Measurements from ENCODE around the gene NCKAP5.

Gene NCKAP5

GRCh38 chr2:133097666-133098065, 470.6 kb downstream of the NCKAP5 start:
- H3K27me3 ChIP-seq (ENCODE audit: insufficient read depth, poor library complexity, severe bottlenecking): no peaks in the 10 kb centered on the region
- no peak for TF ChIP-seq CTCF (IDR thresholded peaks at IDR 0.05; ENCODE audit: poor library complexity, severe bottlenecking)
- ATAC-seq (ENCODE audit: low read depth): peak; percentile 48; the same call in 2 of the 3 replicates
- DNase-seq (ENCODE audit: low spot score): no peak
- H3K36me3 ChIP-seq (ENCODE audit: low read depth): no peaks in the 10 kb centered on the region
- H3K9me3 ChIP-seq (ENCODE audit: severe bottlenecking): no peaks in the 10 kb centered on the region
- H3K4me1 ChIP-seq (ENCODE audit: insufficient read depth, poor library complexity, severe bottlenecking): no peaks in the 10 kb centered on the region
- H3K27ac ChIP-seq (ENCODE audit: poor library complexity, severe bottlenecking): no peak overlapping the region
- no peak overlapping the region for H3K4me3 ChIP-seq (ENCODE audit: severe bottlenecking)

DNA sequence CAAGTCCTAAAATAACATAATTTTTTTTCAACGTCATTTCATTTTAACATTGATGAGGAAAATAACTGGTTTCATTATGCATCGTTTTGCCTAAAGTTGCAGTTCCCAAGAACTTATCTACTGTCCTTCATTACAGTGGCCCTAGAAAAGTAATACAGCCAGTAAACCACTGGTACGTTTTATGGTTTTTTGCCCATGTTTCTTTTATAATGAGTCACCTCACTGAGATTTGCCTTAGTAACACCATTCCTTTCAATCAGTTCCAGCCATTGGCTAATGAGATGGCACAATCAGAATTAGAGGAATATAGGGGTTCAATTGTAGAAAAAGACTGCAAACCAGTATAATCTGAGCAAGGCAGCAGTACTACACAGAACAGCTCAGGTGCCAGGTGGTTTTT, 475.7 kb downstream of the NCKAP5 start:
- Histone ChIP-seq H3K36me3 (ENCODE audit: low read depth) (no peaks in the 10 kb centered on the region), H3K27me3 (ENCODE audit: insufficient read depth, poor library complexity, severe bottlenecking) (no peaks in the 10 kb centered on the region), H3K27ac (ENCODE audit: poor library complexity, severe bottlenecking) (no peak overlapping the region), H3K4me3 (ENCODE audit: severe bottlenecking) (no peak overlapping the region), H3K4me1 (ENCODE audit: insufficient read depth, poor library complexity, severe bottlenecking) (no peaks in the 10 kb centered on the region), H3K9me3 (ENCODE audit: severe bottlenecking) (no peaks in the 10 kb centered on the region)
- ATAC-seq (ENCODE audit: low read depth) (no peak), DNase-seq (ENCODE audit: low spot score) (no peak)
- no peak for TF ChIP-seq CTCF (IDR thresholded peaks at IDR 0.05; ENCODE audit: poor library complexity, severe bottlenecking)

GRCh38 chr2:133090358-133090757, 477.9 kb downstream of the NCKAP5 start:
- TF ChIP-seq CTCF (IDR thresholded peaks at IDR 0.05; ENCODE audit: poor library complexity, severe bottlenecking): no peak
- Histone ChIP-seq H3K27ac (ENCODE audit: poor library complexity, severe bottlenecking) (no peak overlapping the region), H3K9me3 (ENCODE audit: severe bottlenecking) (no peaks in the 10 kb centered on the region), H3K36me3 (ENCODE audit: low read depth) (no peaks in the 10 kb centered on the region), H3K4me3 (ENCODE audit: severe bottlenecking) (no peak overlapping the region), H3K4me1 (ENCODE audit: insufficient read depth, poor library complexity, severe bottlenecking) (no peaks in the 10 kb centered on the region), H3K27me3 (ENCODE audit: insufficient read depth, poor library complexity, severe bottlenecking) (no peaks in the 10 kb centered on the region)
- no peak for ATAC-seq (ENCODE audit: low read depth)
- no peak for DNase-seq (ENCODE audit: low spot score)

- no peaks in the 10 kb centered on the region for H3K4me1 ChIP-seq (ENCODE audit: insufficient read depth, poor library complexity, severe bottlenecking)
- H3K27ac ChIP-seq (ENCODE audit: poor library complexity, severe bottlenecking): no peak overlapping the region
- H3K9me3 ChIP-seq (ENCODE audit: severe bottlenecking): no peaks in the 10 kb centered on the region
- ATAC-seq (ENCODE audit: low read depth) (no peak), DNase-seq (ENCODE audit: low spot score) (no peak)
- H3K4me3 ChIP-seq (ENCODE audit: severe bottlenecking): no peak overlapping the region
- no peaks in the 10 kb centered on the region for H3K27me3 ChIP-seq (ENCODE audit: insufficient read depth, poor library complexity, severe bottlenecking)
- TF ChIP-seq CTCF (IDR thresholded peaks at IDR 0.05; ENCODE audit: poor library complexity, severe bottlenecking): no peak
- no peaks in the 10 kb centered on the region for H3K36me3 ChIP-seq (ENCODE audit: low read depth)
Observed at GRCh38 chr2:133086176-133086575, 482.1 kb downstream of the NCKAP5 start.

DNA sequence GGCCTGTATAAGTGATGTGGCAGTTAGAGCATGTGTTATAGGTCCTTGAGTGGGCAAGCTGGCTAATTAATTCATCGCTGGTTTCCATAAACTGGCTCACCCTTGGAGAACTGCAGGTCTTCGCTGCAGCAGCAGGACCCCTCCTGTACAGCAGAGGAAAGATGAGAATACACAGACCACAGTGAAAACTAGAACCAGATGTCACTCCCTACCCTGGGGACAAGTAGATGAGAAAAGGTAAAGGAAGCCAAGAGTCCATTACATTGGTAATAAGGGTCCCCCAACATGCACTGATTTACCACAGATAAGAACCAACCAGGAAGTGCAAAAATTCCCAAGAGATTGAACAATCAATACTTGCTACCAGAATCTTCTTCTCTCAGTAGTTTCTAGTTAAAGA, 482.6 kb downstream of the NCKAP5 start:
- ATAC-seq (ENCODE audit: low read depth): no peak
- H3K27me3 ChIP-seq (ENCODE audit: insufficient read depth, poor library complexity, severe bottlenecking): no peaks in the 10 kb centered on the region

More for the DNA sequence above, 482.6 kb downstream of the NCKAP5 start:
- DNase-seq (ENCODE audit: low spot score): no peak
- Histone ChIP-seq H3K27ac (ENCODE audit: poor library complexity, severe bottlenecking) (no peak overlapping the region), H3K4me1 (ENCODE audit: insufficient read depth, poor library complexity, severe bottlenecking) (no peaks in the 10 kb centered on the region), H3K36me3 (ENCODE audit: low read depth) (no peaks in the 10 kb centered on the region), H3K9me3 (ENCODE audit: severe bottlenecking) (no peaks in the 10 kb centered on the region), H3K4me3 (ENCODE audit: severe bottlenecking) (no peak overlapping the region)
- no peak for TF ChIP-seq CTCF (IDR thresholded peaks at IDR 0.05; ENCODE audit: poor library complexity, severe bottlenecking)

Data from RWPE2 (cell line).